ENCODE measurements around the gene EHF.

GRCh38 chr11:34630544-34630943, 9.7 kb downstream of the EHF start:
- TF ChIP-seq EZH2 (IDR thresholded peaks at IDR 0.05) (no peak), POLR2AphosphoS5 (IDR thresholded peaks at IDR 0.05; ENCODE audit: borderline replicate concordance, low read depth, low read length) (no peak)

Measured in SK-N-MC (cell line).